GM19025 (cell line): ENCODE measurements around the gene SAPCD2.

ENCODE experiments used
- ATAC-seq: cut with Tn5 transposase; IDR thresholded peaks from one replicate; pipeline ENCODE4 v1.9.1; 2021; ENCODE audit warnings: mild to moderate bottlenecking, low read depth, moderate library complexity; ENCODE audit not compliant: unreplicated experiment

The SAPCD2 gene

GRCh38 chr9:137050570-137050969, 19.8 kb downstream of the SAPCD2 start:
- ATAC-seq = no peak

GRCh38 chr9:137049544-137050449, 20.6 kb downstream of the SAPCD2 start:
- no peak for ATAC-seq

GRCh38 chr9:137048655-137049543, 21.5 kb downstream of the SAPCD2 start:
- no peak for ATAC-seq

- ATAC-seq = no peak
Observed at GRCh38 chr9:137046088-137046787, 24.1 kb downstream of the SAPCD2 start, which contains the start of gene NPDC1. TSS of gene NPDC1 (minus strand) at chr9:137046177. CDS start at chr9:137045989, 188 bp downstream.

GRCh38 chr9:137045294-137046087, 24.9 kb downstream of the SAPCD2 start:
- ATAC-seq = no peak

DNA sequence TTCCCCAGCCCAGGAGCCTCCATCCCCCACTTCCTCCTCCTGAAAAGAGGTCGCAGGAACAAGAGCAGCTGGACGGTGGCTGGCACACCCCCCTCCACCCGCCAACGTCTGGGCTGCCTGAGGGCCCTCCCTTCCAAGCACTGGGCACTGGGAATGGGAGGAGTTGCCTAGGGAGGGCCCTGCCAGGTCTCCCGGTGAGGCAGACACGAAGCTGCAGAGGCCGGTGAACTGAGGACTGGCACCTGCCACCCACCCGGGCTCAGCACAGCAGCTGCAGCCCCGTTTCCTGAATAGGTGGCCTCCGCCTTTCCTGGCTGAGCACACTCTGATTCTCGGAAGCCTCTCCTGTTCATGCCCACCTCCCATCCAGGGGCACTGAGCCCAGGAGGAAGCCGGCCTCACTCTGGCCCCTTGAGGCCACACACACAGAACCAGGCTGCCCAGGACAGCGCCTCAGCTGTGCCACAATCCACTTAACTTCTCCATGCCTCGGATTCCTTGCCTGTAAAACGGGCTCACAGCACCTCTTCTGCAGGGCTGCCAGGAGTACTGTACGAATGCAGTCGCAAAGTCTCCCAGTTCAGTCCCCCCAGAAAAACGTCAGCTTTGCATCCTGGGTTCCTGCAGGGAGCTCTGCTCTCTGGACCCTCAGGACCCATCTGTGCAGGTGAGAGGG, 25.7 kb downstream of the SAPCD2 start:
- ATAC-seq = no peak

- no peak for ATAC-seq
Observed at GRCh38 chr9:137044037-137044436, 26.3 kb downstream of the SAPCD2 start.

- ATAC-seq = no peak
Observed at GRCh38 chr9:137042751-137043727, 27.3 kb downstream of the SAPCD2 start.

- no peak for ATAC-seq
Observed at GRCh38 chr9:137041124-137041523, 29.2 kb downstream of the SAPCD2 start.

DNA sequence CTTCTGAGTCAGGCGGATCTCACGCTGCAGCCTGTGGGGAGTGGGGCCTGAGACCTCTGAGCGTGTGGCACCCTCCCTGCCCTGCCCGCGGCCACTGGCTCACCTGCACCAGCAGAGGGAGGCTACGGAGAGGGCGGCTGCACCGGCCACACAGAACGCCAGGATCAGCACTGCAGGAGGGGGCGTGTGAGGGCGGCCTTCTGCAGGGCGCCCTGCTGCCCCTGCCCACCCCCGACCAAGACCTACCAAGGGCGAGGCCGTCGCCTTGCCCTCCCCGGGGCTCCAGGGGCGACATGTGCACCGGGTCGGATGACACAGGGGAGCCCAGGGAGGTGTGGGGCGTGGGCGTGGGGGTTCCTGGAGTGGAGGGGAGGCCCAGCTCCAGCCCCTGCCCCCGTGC, 29.8 kb downstream of the SAPCD2 start:
- ATAC-seq = no peak

DNA sequence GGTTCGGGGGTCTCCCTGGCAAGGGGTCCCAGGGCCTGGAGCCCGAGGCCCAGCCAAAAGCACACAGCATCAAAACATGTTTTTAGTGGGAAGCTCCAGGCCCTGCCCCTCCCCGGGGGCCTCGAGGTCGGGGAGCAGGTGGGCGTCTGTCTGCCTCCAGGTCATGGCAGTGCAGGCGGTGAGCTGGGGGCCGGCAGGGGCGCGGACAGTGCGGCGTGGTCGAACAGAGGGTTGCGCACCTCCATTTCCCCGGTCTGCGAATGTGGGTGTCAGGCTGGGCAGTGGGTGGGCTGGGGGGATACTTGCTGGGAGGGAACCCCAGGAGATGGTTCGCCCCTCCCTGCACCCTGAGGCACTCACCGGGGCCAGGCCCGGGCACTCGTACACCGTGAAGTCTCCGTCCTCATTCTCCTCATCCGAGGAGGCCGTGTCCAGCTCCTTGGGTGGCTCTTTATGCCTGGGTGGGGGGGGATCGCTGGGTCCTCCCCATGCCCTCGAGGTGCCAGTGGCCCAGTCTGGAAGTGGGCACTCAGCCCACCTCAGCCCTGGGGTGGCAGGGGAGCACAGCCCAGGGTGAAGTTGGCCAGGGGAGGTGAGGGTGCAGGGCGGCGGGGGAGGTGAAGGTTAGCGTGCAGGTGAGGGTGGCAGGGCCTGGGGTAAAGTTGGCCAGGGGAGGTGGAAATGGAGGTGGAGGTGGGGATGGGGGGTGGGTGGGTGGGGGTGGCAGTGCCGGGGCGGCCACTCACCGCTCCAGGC, 30.6 kb downstream of the SAPCD2 start:
- ATAC-seq = no peak

DNA sequence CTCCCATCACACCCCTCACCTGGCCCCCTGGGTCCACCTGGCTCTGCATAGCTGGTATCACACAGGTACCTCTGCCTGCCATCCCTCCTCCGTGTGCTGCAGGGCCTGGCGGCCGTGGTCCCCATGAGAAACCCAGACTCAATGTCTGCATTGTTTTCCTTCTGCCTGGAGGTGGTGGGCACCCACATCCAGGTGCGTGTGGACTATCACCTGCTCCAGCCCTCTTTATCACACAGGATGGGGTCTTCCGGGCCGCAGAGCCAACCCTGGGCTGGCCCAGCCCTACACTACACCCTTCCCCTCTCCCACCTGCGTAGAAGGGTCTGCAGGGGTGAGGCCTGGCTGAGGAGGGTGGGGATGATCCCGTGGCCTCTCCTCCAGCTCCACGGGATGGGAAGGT, 31.4 kb downstream of the SAPCD2 start:
- ATAC-seq = no peak

GRCh38 chr9:137037483-137037882, 32.9 kb downstream of the SAPCD2 start:
- no peak for ATAC-seq

DNA sequence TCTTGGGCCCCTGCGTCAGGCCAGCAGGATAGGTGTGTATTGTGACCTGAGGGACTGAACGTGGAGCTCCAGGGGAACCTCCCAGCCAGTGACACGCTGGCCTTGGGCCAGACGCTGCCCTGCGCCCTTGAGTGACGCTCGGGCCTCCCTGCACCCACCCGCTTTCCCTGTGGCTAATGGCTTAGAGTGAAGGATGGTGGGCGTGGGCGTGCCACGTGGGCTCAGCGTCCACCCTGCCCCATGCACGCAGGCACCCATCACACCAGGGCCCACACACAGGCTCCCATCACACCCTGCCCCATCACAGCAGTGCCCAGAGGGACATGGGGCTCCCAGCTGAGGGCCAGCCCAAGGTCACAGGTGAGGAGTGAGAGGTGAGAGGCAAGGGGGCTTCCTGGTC, 33.3 kb downstream of the SAPCD2 start:
- no peak for ATAC-seq

GRCh38 chr9:137035937-137036336, 34.4 kb downstream of the SAPCD2 start:
- ATAC-seq = no peak

DNA sequence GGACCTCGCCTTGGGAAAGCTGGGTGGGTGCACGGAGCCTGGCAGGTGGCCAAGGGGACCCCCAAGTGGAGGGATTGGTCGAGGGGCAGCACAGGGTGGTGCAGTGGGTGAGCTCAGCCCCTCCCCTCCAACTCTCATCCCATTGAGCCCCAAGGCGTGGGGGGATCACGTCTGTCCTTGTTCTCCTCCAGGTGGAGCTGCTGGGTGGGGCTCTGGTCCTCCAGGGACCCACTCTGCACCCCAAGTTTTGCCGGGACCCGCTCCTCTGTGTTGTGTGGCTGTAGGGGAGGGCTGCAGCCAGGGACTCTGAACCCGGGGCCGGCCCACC, 34.9 kb downstream of the SAPCD2 start:
- no peak for ATAC-seq

DNA sequence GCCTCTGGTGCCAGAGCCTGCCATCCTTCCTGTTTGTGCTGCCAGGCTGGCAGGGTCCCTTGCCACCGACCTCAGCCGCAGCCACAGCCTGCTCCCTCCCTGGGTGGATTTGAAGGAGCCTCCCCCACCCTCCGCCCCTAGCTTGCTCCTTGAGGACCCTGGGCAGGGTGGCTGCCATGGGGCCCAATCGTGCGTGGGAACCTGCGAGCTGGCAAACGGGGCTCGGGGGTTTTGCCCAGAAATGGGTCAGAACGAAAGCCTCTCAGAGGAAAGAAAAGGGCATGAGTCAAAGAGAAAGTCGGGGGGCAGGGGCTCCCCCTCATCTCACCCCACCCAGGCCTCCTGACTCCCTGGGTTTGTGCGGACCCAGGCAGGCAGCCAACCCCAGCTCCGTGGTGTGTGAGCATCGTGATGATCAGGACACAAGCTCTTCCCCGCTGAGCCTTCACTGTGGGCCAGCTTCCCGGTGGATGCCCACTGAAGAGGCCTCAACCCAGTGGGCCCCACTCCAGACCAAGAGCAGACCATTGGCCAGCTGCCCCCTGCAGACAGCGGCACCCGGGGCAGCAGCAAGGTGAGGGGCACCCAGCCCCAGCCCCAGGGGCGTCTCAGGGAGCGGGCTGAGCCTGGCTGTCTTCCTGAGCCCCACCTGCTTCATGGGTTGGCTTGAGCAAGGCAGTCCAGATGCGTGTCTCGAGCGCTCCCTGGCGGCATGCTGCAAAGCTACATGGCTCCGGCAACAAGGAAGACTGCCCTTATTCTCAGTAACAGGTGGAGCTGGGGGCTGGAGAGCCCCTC, 35.4 kb downstream of the SAPCD2 start:
- ATAC-seq = no peak
